Activated CD4-positive, alpha-beta T cell treated with anti-CD3 and anti-CD28 coated beads, Interleukin-2, amount 10 ng/mL, durations not matched to agents 7 days and 5 days (primary cell): ENCODE data around the gene UNC5C. TPM values are rescaled to one million over a fixed set of nuclear protein-coding genes. Genes with fewer than 3 reads are reported as not detected.

ENCODE experiments used
- CTCF ChIA-PET: fragments of 350-600 bp; sonication (Branson Sonifier 250); formaldehyde crosslinking; loops from one replicate; lab custom pipeline; 2021; ENCODE audit warnings: antibody characterized with exemption; lab: Charles Lee
- POLR2A ChIA-PET: fragments of 350-600 bp; sonication (Branson Sonifier 250); formaldehyde crosslinking; loops from one replicate; lab custom pipeline; 2021; ENCODE audit warnings: antibody characterized with exemption; lab: Charles Lee
- DNase-seq: peaks from one replicate; pipeline ENCODE4 v3.0.0-alpha.2; 2020
- H3K27ac Mint-ChIP-seq: one replicate; pipeline ENCODE4 v1.8.0; 2021; ENCODE audit warnings: mild to moderate bottlenecking, moderate library complexity, mixed read lengths
- H3K27me3 Mint-ChIP-seq: one replicate; pipeline ENCODE4 v1.8.0; 2021; ENCODE audit warnings: mixed read lengths
- H3K36me3 Mint-ChIP-seq: one replicate; pipeline ENCODE4 v1.8.0; 2021; ENCODE audit warnings: low read depth, mixed read lengths
- H3K4me1 Mint-ChIP-seq: one replicate; pipeline ENCODE4 v1.8.0; 2021; ENCODE audit warnings: mixed read lengths
- H3K4me3 Mint-ChIP-seq: one replicate; pipeline ENCODE4 v1.8.0; 2021; ENCODE audit warnings: mild to moderate bottlenecking, moderate library complexity, mixed read lengths
- H3K9me3 Mint-ChIP-seq: one replicate; pipeline ENCODE4 v1.8.0; 2021; ENCODE audit warnings: mixed read lengths
- total RNA-seq, 2 experiments: library from RNA; stranded (reverse); gene quantifications; one replicate each; pipeline ENCODE4 v1.2.3, GENCODE V29; 2021

The UNC5C gene
- total RNA-seq, 2 experiments from 2014 or later = not detected

DNA sequence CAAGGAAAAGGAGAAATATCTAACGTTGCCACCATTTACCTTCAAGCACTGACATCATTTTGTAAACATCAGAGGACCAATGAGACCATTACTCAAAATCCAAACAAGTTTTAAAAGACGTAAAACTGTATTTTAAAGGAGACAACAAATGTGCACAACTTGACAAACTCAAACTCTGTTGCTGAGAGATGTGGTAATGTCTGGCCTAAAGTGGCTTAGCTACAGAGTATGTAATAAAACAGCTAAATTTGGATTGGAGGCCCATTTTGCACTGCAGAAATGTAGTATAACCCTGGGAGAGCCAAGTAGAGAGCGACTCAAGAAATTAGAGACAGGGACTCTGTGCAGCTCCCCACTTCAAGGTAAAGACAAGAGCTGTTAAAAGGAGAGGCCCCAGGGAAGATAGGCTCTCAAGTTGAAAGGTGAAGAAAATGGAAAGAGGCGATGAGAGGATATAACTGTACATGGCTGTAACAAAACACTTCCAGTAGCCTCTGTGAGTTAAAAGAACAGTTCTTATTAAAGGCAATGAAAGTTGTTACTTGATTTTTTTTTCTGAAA lies 20.3 kb downstream of the UNC5C start:
- ChIA-PET CTCF (no interaction called here), POLR2A (no interaction called here)
- Mint-ChIP-seq H3K4me3 (no peak overlapping the region), H3K9me3 (no peaks in the 10 kb centered on the region), H3K27ac (no peak overlapping the region), H3K36me3 (no peaks in the 10 kb centered on the region), H3K4me1 (peaks cover 2% of the 10 kb centered on the region), H3K27me3 (peaks cover 2% of the 10 kb centered on the region)
- no peak for DNase-seq

- ChIA-PET POLR2A (no interaction called here), CTCF (no interaction called here)
- DNase-seq = no peak
- Mint-ChIP-seq H3K9me3 (no peaks in the 10 kb centered on the region), H3K4me1 (peaks cover under 1% of the 10 kb centered on the region), H3K4me3 (no peak overlapping the region), H3K27ac (no peak overlapping the region), H3K27me3 (peaks cover 2% of the 10 kb centered on the region), H3K36me3 (no peaks in the 10 kb centered on the region)
Measured at GRCh38 chr4:95526075-95526474, 22.7 kb downstream of the UNC5C start.

DNA sequence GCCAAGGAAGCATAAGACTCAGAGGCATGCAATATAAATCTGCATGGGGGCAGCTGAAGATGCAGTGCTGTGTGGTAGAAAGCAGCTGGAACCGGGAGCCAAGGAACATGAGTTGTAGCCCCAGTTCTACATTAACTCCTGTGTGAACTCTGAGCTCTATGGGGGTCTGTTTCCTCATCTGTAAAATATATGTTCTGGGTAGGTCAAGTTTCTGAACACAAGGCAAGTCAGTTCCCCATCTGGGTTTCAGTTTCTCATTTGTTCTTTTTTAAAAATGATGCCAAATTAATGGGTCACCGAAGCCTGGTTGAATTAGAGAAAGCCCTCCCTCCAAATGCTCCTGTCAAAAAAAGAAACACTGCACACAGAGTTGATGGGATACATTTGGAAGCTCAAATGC lies 24.0 kb downstream of the UNC5C start:
- Mint-ChIP-seq H3K4me1 (no peaks in the 10 kb centered on the region), H3K36me3 (no peaks in the 10 kb centered on the region), H3K27ac (no peak overlapping the region), H3K9me3 (no peaks in the 10 kb centered on the region), H3K4me3 (no peak overlapping the region), H3K27me3 (peaks cover 2% of the 10 kb centered on the region)
- CTCF ChIA-PET = no interaction called here
- no peak for DNase-seq
- POLR2A ChIA-PET = no interaction called here

DNA sequence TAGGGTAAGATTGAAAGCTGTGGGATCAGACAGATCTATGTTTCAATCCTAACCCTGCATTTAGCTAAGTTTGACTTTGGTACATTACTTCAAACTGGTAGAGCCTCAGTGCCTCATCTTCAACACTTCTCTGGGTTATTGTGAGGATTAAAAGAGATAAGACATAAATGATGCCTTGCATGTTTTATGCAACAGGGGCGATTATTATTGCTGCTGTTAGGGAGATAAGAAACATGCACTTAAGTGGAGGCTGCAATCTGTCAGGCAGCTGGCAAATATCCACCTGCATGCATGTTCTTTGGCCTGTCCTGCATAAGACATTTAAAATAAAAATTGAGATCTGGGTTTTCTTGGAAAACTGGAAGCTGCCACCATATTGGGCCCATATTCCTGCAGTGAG lies 24.6 kb downstream of the UNC5C start:
- CTCF ChIA-PET = no interaction called here
- POLR2A ChIA-PET = no interaction called here
- no peaks in the 10 kb centered on the region for H3K4me1 Mint-ChIP-seq

DNA sequence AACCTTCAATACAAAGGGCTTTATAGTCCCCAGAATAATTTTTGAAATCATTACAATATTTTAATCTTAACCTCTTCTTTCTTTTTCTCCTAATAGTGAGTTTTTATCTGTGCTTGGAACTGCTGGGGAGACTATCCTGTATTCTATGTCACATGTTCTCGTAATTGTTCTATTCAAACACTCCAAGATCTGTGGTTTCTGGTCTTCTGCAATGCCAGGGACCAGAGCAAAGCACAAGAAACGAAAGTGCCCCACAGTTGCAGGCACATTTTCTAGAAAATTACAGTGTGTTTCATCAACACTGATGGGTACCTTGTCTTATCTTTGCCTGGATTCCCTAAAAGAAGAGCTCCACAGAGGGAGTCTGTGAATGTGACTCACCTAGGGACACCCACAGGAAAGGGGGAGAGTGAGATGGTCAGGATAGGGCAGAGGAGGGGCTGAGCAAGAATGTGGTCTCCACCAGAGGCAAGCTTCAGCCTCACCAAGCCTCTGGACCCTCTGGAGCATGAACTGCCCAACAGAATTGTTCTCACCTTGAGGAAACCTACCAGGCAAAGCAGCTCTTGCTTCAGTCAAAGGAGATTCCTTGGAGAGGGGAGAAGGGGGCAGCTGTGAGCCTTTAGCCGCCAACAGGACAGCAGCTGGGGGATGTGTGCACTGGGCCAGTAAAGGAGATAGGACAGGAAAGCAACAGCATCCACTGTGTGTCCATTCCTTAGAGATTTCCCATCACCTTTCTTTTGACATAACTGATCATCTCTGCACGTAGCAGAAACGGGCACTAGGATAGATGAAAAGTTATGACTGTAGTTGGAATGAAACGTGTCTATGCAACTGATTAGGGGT lies 25.9 kb downstream of the UNC5C start:
- CTCF ChIA-PET = no interaction called here
- H3K9me3 Mint-ChIP-seq = no peaks in the 10 kb centered on the region
- H3K4me3 Mint-ChIP-seq = no peak overlapping the region

More for the DNA sequence above, 24.6 kb downstream of the UNC5C start:
- Mint-ChIP-seq H3K4me3 (no peak overlapping the region), H3K27ac (no peak overlapping the region), H3K27me3 (peaks cover 2% of the 10 kb centered on the region), H3K9me3 (no peaks in the 10 kb centered on the region), H3K36me3 (no peaks in the 10 kb centered on the region)
- DNase-seq = no peak

GRCh38 chr4:95517576-95518345 lies 31.0 kb downstream of the UNC5C start:
- no peak overlapping the region for H3K27ac Mint-ChIP-seq
- no peak overlapping the region for H3K4me3 Mint-ChIP-seq
- H3K36me3 Mint-ChIP-seq = no peaks in the 10 kb centered on the region
- H3K9me3 Mint-ChIP-seq = no peaks in the 10 kb centered on the region
- no peaks in the 10 kb centered on the region for H3K4me1 Mint-ChIP-seq
- ChIA-PET POLR2A (no interaction called here), CTCF (no interaction called here)
- no peaks in the 10 kb centered on the region for H3K27me3 Mint-ChIP-seq
- DNase-seq = no peak

More for the DNA sequence above, 25.9 kb downstream of the UNC5C start:
- no peaks in the 10 kb centered on the region for H3K4me1 Mint-ChIP-seq
- POLR2A ChIA-PET = no interaction called here
- no peaks in the 10 kb centered on the region for H3K36me3 Mint-ChIP-seq
- no peak for DNase-seq
- peaks cover 2% of the 10 kb centered on the region for H3K27me3 Mint-ChIP-seq
- H3K27ac Mint-ChIP-seq = no peak overlapping the region

DNA sequence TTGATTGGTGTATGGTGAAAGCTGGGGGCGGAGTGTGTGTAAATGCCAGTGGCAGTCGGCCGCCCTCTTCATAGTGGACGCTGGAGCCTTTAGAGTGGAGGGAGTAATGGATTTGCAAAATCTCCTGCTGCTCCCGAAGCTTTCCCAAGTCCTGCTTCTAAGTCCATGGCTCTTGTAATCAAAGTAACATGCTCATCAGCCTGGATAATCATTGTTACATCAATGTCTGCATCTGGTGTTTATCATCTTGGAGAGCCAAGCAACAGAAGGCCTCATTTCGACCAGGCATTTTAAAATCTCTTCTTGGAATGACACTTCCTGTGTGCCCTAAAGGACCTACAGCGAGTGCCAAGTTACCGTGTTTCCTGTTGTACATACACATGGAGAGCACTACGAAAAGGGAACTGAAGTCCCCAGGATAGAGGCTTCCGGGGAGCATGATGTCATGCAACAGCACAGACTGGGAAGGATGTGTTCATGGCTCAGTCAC lies 32.2 kb downstream of the UNC5C start:
- Mint-ChIP-seq H3K27me3 (no peaks in the 10 kb centered on the region), H3K36me3 (no peaks in the 10 kb centered on the region), H3K4me3 (no peak overlapping the region), H3K27ac (no peak overlapping the region), H3K4me1 (no peaks in the 10 kb centered on the region), H3K9me3 (no peaks in the 10 kb centered on the region)
- DNase-seq = no peak
- CTCF ChIA-PET = no interaction called here
- POLR2A ChIA-PET = no interaction called here

DNA sequence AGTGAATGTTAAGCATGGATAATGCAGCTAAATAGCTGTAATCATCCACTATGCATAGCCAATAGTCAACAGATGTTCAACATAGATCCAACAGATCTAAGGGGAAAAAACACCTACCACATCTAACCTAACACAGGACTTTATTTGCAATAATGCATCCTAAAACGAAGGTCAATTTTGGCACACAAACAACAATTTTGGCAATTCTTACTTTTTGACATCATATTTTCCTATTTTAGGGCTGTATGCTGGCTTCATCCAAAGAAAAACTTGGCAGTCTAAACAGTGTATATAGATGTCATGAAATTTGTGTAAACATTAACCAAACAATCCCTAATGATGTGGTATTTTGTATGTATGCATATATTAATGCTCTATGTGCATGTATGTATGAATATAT lies 33.2 kb downstream of the UNC5C start:
- Mint-ChIP-seq H3K9me3 (no peaks in the 10 kb centered on the region), H3K27ac (no peak overlapping the region), H3K27me3 (no peaks in the 10 kb centered on the region), H3K4me3 (no peak overlapping the region), H3K36me3 (no peaks in the 10 kb centered on the region), H3K4me1 (no peaks in the 10 kb centered on the region)
- DNase-seq = no peak
- ChIA-PET CTCF (no interaction called here), POLR2A (no interaction called here)

- Mint-ChIP-seq H3K27ac (no peak overlapping the region), H3K4me3 (no peak overlapping the region), H3K36me3 (no peaks in the 10 kb centered on the region), H3K27me3 (no peaks in the 10 kb centered on the region), H3K9me3 (no peaks in the 10 kb centered on the region), H3K4me1 (no peaks in the 10 kb centered on the region)
- DNase-seq = no peak
- CTCF ChIA-PET = no interaction called here
- POLR2A ChIA-PET = no interaction called here
Measured at GRCh38 chr4:95513022-95513421, 35.8 kb downstream of the UNC5C start.

DNA sequence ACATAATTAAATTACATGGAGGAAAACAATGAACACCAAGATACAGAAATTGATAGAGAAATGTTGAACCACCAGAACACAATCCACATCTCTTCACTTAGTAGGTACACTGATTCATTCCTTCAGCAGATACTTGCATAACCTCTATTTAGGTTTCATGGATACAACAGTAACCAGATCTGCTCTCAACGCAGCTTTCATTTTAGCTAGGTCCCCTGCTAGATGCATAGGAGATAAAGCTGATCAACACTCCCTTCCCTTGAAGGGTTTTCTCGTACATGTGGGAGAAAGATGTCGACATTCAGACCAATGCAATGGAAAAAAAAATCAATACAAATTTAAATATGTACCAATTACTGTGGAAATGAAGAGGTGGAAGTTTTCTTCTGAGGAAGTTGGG lies 37.3 kb downstream of the UNC5C start:
- CTCF ChIA-PET = no interaction called here

GRCh38 chr4:95510877-95511276 lies 37.9 kb downstream of the UNC5C start:
- H3K36me3 Mint-ChIP-seq = no peaks in the 10 kb centered on the region

More for the DNA sequence above, 37.3 kb downstream of the UNC5C start:
- POLR2A ChIA-PET = no interaction called here
- Mint-ChIP-seq H3K36me3 (no peaks in the 10 kb centered on the region), H3K4me1 (no peaks in the 10 kb centered on the region), H3K9me3 (no peaks in the 10 kb centered on the region), H3K27me3 (no peaks in the 10 kb centered on the region), H3K27ac (no peak overlapping the region), H3K4me3 (no peak overlapping the region)
- DNase-seq = no peak

GRCh38 chr4:95510145-95510544 lies 38.6 kb downstream of the UNC5C start:
- no peaks in the 10 kb centered on the region for H3K9me3 Mint-ChIP-seq
- H3K4me3 Mint-ChIP-seq = no peak overlapping the region
- DNase-seq = no peak
- ChIA-PET POLR2A (no interaction called here), CTCF (no interaction called here)
- H3K27me3 Mint-ChIP-seq = no peaks in the 10 kb centered on the region
- H3K4me1 Mint-ChIP-seq = no peaks in the 10 kb centered on the region
- H3K27ac Mint-ChIP-seq = no peak overlapping the region
- no peaks in the 10 kb centered on the region for H3K36me3 Mint-ChIP-seq

More at GRCh38 chr4:95510877-95511276, 37.9 kb downstream of the UNC5C start:
- H3K4me1 Mint-ChIP-seq = no peaks in the 10 kb centered on the region
- no peak for DNase-seq
- H3K27ac Mint-ChIP-seq = no peak overlapping the region
- H3K27me3 Mint-ChIP-seq = no peaks in the 10 kb centered on the region
- no peak overlapping the region for H3K4me3 Mint-ChIP-seq
- H3K9me3 Mint-ChIP-seq = no peaks in the 10 kb centered on the region
- ChIA-PET POLR2A (no interaction called here), CTCF (no interaction called here)

GRCh38 chr4:95508421-95508820 lies 40.4 kb downstream of the UNC5C start:
- DNase-seq = no peak
- no peaks in the 10 kb centered on the region for H3K4me1 Mint-ChIP-seq
- no peaks in the 10 kb centered on the region for H3K9me3 Mint-ChIP-seq
- no peaks in the 10 kb centered on the region for H3K36me3 Mint-ChIP-seq
- no peak overlapping the region for H3K4me3 Mint-ChIP-seq
- ChIA-PET POLR2A (no interaction called here), CTCF (no interaction called here)
- peaks cover 4% of the 10 kb centered on the region for H3K27me3 Mint-ChIP-seq
- no peak overlapping the region for H3K27ac Mint-ChIP-seq
